ENCODE measurements around the gene ABCA10. TPM values are rescaled to one million over a fixed set of nuclear protein-coding genes. Genes with fewer than 3 reads are reported as not detected.
"Not testable (repeated sequence)": the region's sequence is repeated elsewhere in the genome, so short reads cannot be mapped to it uniquely, and the experiment has no call there.

The ABCA10 gene, protein sequence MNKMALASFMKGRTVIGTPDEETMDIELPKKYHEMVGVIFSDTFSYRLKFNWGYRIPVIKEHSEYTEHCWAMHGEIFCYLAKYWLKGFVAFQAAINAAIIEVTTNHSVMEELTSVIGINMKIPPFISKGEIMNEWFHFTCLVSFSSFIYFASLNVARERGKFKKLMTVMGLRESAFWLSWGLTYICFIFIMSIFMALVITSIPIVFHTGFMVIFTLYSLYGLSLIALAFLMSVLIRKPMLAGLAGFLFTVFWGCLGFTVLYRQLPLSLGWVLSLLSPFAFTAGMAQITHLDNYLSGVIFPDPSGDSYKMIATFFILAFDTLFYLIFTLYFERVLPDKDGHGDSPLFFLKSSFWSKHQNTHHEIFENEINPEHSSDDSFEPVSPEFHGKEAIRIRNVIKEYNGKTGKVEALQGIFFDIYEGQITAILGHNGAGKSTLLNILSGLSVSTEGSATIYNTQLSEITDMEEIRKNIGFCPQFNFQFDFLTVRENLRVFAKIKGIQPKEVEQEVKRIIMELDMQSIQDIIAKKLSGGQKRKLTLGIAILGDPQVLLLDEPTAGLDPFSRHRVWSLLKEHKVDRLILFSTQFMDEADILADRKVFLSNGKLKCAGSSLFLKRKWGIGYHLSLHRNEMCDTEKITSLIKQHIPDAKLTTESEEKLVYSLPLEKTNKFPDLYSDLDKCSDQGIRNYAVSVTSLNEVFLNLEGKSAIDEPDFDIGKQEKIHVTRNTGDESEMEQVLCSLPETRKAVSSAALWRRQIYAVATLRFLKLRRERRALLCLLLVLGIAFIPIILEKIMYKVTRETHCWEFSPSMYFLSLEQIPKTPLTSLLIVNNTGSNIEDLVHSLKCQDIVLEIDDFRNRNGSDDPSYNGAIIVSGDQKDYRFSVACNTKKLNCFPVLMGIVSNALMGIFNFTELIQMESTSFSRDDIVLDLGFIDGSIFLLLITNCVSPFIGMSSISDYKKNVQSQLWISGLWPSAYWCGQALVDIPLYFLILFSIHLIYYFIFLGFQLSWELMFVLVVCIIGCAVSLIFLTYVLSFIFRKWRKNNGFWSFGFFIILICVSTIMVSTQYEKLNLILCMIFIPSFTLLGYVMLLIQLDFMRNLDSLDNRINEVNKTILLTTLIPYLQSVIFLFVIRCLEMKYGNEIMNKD (N-terminal part only)
- total RNA-seq: 1.7 and 1.8 TPM in 2 replicates
- long read RNA-seq: 0 reads

DNA sequence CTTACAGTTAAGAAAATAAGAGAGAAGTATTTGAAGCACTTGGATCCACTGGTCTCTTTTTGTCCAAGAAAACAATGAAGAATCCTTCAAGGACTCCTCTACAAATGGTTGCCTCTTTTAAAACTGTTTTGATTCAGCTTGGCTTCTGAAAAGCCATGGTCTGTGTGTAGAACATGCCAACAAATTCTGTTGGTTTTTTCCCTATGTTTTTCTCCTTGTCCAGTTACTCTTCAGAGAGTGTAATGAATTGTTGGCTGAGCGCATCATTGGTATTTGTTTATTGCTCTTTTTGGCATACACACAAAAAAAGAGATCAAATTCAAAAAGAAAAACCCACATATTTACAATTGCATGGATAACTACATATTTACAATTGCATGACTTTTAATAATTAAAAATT lies at the start of gene ABCA10:
Gene ABCA10 (minus strand): TSS at position 249 of the 400 bp plus-strand sequence. CDS start 3,466 bp downstream, outside the sequence.
- no peak for DNase-seq (ENCODE audit: extremely low spot score, unreplicated experiment)
- no peaks in the 10 kb centered on the region for H3K27me3 Mint-ChIP-seq (ENCODE audit: unreplicated experiment)
- peaks cover 16% of the 10 kb centered on the region for H3K9me3 Mint-ChIP-seq (ENCODE audit: unreplicated experiment)
- H3K4me1 Mint-ChIP-seq (ENCODE audit: unreplicated experiment): peaks cover 12% of the 10 kb centered on the region
- no peak within 1 kb of the TSS for H3K27ac Mint-ChIP-seq (ENCODE audit: unreplicated experiment)
- no peak for TF ChIP-seq CTCF (IDR thresholded peaks at IDR 0.05)
- H3K36me3 Mint-ChIP-seq (ENCODE audit: unreplicated experiment): peaks cover 3% of the 10 kb centered on the region
- H3K4me3 Mint-ChIP-seq (ENCODE audit: unreplicated experiment): no peak within 1 kb of the TSS

DNA sequence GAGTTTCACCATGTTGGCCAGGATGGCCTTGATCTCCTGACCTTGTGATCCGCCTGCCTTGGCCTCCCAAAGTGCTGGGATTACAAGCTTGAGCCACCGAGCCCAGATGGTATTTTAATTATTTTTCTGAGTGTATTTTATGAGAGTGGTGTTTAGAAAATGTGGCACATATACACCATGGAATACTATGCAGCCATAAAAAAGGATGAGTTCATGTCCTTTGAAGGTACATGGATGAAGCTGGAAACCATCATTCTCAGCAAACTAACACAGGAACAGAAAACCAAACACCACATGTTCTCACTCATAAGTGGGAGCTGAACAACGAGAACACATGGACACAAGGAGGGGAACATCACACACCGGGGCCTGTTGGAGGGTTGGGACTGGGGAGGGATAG lies 47.7 kb upstream of the ABCA10 start:
- H3K4me1 Mint-ChIP-seq (ENCODE audit: unreplicated experiment); H3K36me3 Mint-ChIP-seq (ENCODE audit: unreplicated experiment); DNase-seq (ENCODE audit: extremely low spot score, unreplicated experiment); H3K27ac Mint-ChIP-seq (ENCODE audit: unreplicated experiment); H3K27me3 Mint-ChIP-seq (ENCODE audit: unreplicated experiment); H3K4me3 Mint-ChIP-seq (ENCODE audit: unreplicated experiment); H3K9me3 Mint-ChIP-seq (ENCODE audit: unreplicated experiment): not testable (repeated sequence)

GRCh38 chr17:69275751-69276150 lies 47.1 kb upstream of the ABCA10 start:
- no peak for DNase-seq (ENCODE audit: extremely low spot score, unreplicated experiment)
- Mint-ChIP-seq H3K4me1 (ENCODE audit: unreplicated experiment) (no peaks in the 10 kb centered on the region), H3K36me3 (ENCODE audit: unreplicated experiment) (peaks cover 7% of the 10 kb centered on the region), H3K9me3 (ENCODE audit: unreplicated experiment) (no peaks in the 10 kb centered on the region), H3K4me3 (ENCODE audit: unreplicated experiment) (no peak overlapping the region), H3K27me3 (ENCODE audit: unreplicated experiment) (no peaks in the 10 kb centered on the region), H3K27ac (ENCODE audit: unreplicated experiment) (no peak overlapping the region)
- TF ChIP-seq CTCF (IDR thresholded peaks at IDR 0.05): no peak

DNA sequence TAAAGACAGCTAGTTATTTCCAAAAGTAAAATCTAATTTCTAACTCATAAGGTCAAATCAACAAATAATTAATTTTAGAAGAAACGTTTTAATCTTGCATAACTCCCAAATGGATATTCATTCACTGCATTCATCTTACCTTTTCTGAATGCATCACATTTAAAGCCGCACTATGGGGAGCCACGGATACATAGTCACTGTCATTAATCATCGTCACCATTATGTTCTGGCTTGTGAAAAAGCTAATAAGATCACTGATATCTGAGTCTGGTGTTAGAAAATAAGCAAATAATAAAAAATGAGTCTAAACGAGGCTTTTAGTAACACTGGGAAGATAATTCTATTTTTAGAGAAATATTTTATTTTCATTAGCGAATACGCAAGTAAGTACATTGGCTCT lies 42.4 kb upstream of the ABCA10 start:
- Mint-ChIP-seq H3K9me3 (ENCODE audit: unreplicated experiment) (no peaks in the 10 kb centered on the region), H3K27ac (ENCODE audit: unreplicated experiment) (no peak overlapping the region), H3K4me3 (ENCODE audit: unreplicated experiment) (no peak overlapping the region), H3K4me1 (ENCODE audit: unreplicated experiment) (peaks cover 20% of the 10 kb centered on the region), H3K27me3 (ENCODE audit: unreplicated experiment) (no peaks in the 10 kb centered on the region), H3K36me3 (ENCODE audit: unreplicated experiment) (peaks cover 7% of the 10 kb centered on the region)
- no peak for TF ChIP-seq CTCF (IDR thresholded peaks at IDR 0.05)
- DNase-seq (ENCODE audit: extremely low spot score, unreplicated experiment): no peak

DNA sequence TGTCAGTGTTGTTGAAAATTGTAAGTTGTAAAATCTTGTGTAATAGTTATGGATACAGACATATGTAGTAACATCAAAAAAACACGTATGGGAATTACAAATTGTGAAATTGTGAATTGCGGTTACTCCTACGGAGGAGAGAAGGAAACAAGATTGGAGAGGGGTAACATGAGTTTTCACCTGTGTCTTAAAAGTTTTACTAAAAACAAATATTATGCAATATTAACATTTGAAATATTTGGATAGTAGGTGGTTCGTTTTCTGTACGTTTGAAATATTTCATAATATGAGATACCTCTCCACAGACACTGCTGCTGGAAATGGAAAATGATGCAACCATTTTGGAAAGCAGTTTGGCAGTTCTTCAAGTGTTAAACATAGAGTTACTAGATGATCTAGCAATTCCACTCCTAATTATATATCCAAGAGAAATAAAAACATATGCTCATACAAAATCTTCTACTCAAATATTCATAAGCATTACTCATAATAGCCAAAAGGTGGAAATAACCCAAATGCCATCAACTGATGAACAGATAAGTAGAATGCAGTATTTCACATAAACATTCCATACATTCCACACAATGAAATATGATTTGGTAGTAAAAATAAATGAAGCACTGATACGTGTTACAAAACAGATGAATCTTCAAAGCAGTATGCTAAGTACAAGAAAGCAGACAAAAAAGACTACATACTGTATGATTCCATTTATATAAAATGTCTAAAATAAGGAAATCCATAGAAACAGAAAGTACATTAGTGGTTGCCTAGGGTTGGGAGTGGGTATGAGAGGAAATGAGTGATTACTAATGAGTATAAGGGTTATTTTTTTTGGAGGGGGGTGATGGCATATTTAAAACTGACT lies 40.7 kb upstream of the ABCA10 start:
- Mint-ChIP-seq H3K4me1 (ENCODE audit: unreplicated experiment) (peaks cover 20% of the 10 kb centered on the region), H3K4me3 (ENCODE audit: unreplicated experiment) (peak overlapping the region; percentile 2), H3K27me3 (ENCODE audit: unreplicated experiment) (no peaks in the 10 kb centered on the region), H3K9me3 (ENCODE audit: unreplicated experiment) (no peaks in the 10 kb centered on the region), H3K36me3 (ENCODE audit: unreplicated experiment) (peaks cover 7% of the 10 kb centered on the region), H3K27ac (ENCODE audit: unreplicated experiment) (peak overlapping the region; percentile 78)
- no peak for TF ChIP-seq CTCF (IDR thresholded peaks at IDR 0.05)
- DNase-seq (ENCODE audit: extremely low spot score, unreplicated experiment): no peak

Data from osteocyte (in vitro differentiated cells).